Measurements from ENCODE around the gene UBR3.
A peak's percentile ranks its signal among the peaks of the same experiment; 100 is the strongest.
"Not testable (repeated sequence)": the region's sequence is repeated elsewhere in the genome, so short reads cannot be mapped to it uniquely, and the experiment has no call there.

UBR3 gene

GRCh38 chr2:169827272-169828140, at the start of gene UBR3:
Gene UBR3, plus strand, starts transcription at chr2:169827454. Its CDS starts 54 bp downstream, at chr2:169827508.
- Mint-ChIP-seq H3K9me3 (no peaks in the 10 kb centered on the region), H3K27me3 (no peaks in the 10 kb centered on the region), H3K27ac (peak within 1 kb of the TSS; percentile 69), H3K4me1 (peaks cover 63% of the 10 kb centered on the region), H3K36me3 (peaks cover 8% of the 10 kb centered on the region), H3K4me3 (peak within 1 kb of the TSS; percentile 88)
- peak; percentile 96 for ATAC-seq

DNA sequence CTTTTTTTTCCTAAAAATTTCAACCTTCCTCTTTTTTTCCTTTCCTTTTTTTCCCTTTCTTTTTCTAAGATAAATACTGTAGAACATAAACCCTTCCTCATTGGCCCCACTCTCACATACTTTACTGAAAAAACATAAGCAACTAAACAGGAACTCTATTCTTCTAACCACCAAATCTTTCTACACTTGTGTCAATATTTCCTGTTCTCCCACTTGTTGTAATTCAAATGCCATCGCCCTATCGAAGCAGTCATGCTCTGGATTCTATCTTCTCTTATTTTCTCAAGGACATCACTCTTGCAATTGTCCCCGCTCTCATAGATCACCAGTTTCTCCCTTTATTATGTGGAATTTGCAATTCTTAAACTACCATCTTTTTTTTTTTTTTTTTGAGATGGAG, 48.8 kb upstream of the UBR3 start:
- Mint-ChIP-seq H3K27ac (no peak overlapping the region), H3K27me3 (peaks cover 9% of the 10 kb centered on the region), H3K4me3 (no peak overlapping the region), H3K9me3 (no peaks in the 10 kb centered on the region), H3K36me3 (no peaks in the 10 kb centered on the region), H3K4me1 (no peaks in the 10 kb centered on the region)
- no peak for ATAC-seq

DNA sequence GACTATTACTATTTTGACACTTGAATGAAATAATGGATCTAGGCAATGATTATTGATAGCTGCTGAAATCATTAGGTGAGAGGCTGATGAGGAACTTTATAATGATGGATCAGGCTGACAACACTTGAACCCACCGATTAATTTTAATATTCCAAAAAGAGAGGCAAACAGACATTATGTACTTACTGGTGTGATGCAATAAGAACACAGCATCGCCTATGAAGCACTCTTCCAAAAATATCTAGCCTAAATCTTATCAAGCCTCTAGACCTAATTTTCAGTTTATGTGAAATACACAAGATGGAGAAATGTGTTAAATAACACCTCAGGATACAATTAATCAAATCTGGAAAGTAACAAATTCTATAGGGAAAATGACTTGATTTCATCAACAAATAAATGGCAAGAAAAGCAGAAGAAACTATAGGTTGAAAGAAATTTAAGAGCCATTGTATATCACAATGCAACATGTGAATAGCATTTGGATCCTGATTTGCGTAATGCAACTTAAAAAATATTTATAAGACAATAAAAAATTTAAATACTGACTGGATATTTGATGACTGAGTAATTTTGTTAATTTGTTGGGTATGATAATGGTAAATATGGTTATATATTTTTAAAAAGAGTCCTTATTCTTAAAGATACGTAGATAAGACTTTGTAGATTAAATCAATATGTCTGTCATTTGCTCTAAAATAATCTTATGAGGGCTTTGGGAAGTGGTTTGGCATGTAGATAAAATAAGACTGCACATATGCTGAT, 45.8 kb upstream of the UBR3 start:
- no peaks in the 10 kb centered on the region for H3K4me1 Mint-ChIP-seq
- no peak overlapping the region for H3K27ac Mint-ChIP-seq
- H3K4me3 Mint-ChIP-seq: no peak overlapping the region
- H3K36me3 Mint-ChIP-seq: no peaks in the 10 kb centered on the region
- no peak for ATAC-seq
- H3K9me3 Mint-ChIP-seq: no peaks in the 10 kb centered on the region
- H3K27me3 Mint-ChIP-seq: peaks cover 10% of the 10 kb centered on the region

- Mint-ChIP-seq H3K9me3 (no peaks in the 10 kb centered on the region), H3K4me1 (no peaks in the 10 kb centered on the region), H3K27me3 (peaks cover 10% of the 10 kb centered on the region), H3K36me3 (no peaks in the 10 kb centered on the region), H3K4me3 (no peak overlapping the region), H3K27ac (no peak overlapping the region)
- no peak for ATAC-seq
These were observed 44.7 kb upstream of the UBR3 start for GRCh38 chr2:169782513-169782912.

- Mint-ChIP-seq H3K36me3 (no peaks in the 10 kb centered on the region), H3K27me3 (peaks cover 22% of the 10 kb centered on the region), H3K4me3 (no peak overlapping the region), H3K9me3 (no peaks in the 10 kb centered on the region), H3K27ac (no peak overlapping the region), H3K4me1 (peaks cover 8% of the 10 kb centered on the region)
- no peak for ATAC-seq
These were observed 36.7 kb upstream of the UBR3 start for GRCh38 chr2:169790581-169790980.

GRCh38 chr2:169795181-169795580, 32.1 kb upstream of the UBR3 start:
- peaks cover 2% of the 10 kb centered on the region for H3K9me3 Mint-ChIP-seq
- H3K27me3 Mint-ChIP-seq: peaks cover under 1% of the 10 kb centered on the region
- H3K4me1 Mint-ChIP-seq: peaks cover 15% of the 10 kb centered on the region
- ATAC-seq: no peak
- H3K4me3 Mint-ChIP-seq: no peak overlapping the region
- no peak overlapping the region for H3K27ac Mint-ChIP-seq
- H3K36me3 Mint-ChIP-seq: no peaks in the 10 kb centered on the region

GRCh38 chr2:169796441-169796840, 30.8 kb upstream of the UBR3 start:
- Mint-ChIP-seq H3K4me3 (no peak overlapping the region), H3K9me3 (peaks cover 2% of the 10 kb centered on the region)

GRCh38 chr2:169797601-169798000, 29.7 kb upstream of the UBR3 start:
- no peak for ATAC-seq
- no peaks in the 10 kb centered on the region for H3K27me3 Mint-ChIP-seq
- peaks cover 27% of the 10 kb centered on the region for H3K4me1 Mint-ChIP-seq
- H3K27ac Mint-ChIP-seq: peak overlapping the region; percentile 60
- peaks cover 5% of the 10 kb centered on the region for H3K36me3 Mint-ChIP-seq
- H3K4me3 Mint-ChIP-seq: peak overlapping the region; percentile 57
- H3K9me3 Mint-ChIP-seq: peaks cover 2% of the 10 kb centered on the region

More at GRCh38 chr2:169796441-169796840, 30.8 kb upstream of the UBR3 start:
- Mint-ChIP-seq H3K36me3 (no peaks in the 10 kb centered on the region), H3K4me1 (peaks cover 17% of the 10 kb centered on the region), H3K27me3 (no peaks in the 10 kb centered on the region), H3K27ac (no peak overlapping the region)
- no peak for ATAC-seq

GRCh38 chr2:169798397-169798717, 28.9 kb upstream of the UBR3 start:
- peaks cover 2% of the 10 kb centered on the region for H3K9me3 Mint-ChIP-seq
- peaks cover 5% of the 10 kb centered on the region for H3K36me3 Mint-ChIP-seq
- H3K27ac Mint-ChIP-seq: peak overlapping the region; percentile 92
- no peaks in the 10 kb centered on the region for H3K27me3 Mint-ChIP-seq
- H3K4me3 Mint-ChIP-seq: peak overlapping the region; percentile 91
- ATAC-seq: peak; percentile 0
- H3K4me1 Mint-ChIP-seq: peaks cover 29% of the 10 kb centered on the region

GRCh38 chr2:169798718-169799592, 28.3 kb upstream of the UBR3 start, which contains the start of gene SSB:
Gene SSB, plus strand, starts transcription at chr2:169798871. Its CDS starts 2,090 bp downstream, at chr2:169800961.
- H3K27me3 Mint-ChIP-seq: no peaks in the 10 kb centered on the region
- H3K36me3 Mint-ChIP-seq: peaks cover 5% of the 10 kb centered on the region
- ATAC-seq: peak; percentile 99
- H3K4me1 Mint-ChIP-seq: peaks cover 29% of the 10 kb centered on the region
- H3K27ac Mint-ChIP-seq: peak within 1 kb of the TSS; percentile 92
- peak within 1 kb of the TSS; percentile 91 for H3K4me3 Mint-ChIP-seq
- H3K9me3 Mint-ChIP-seq: peaks cover 2% of the 10 kb centered on the region

GRCh38 chr2:169803480-169803879, 23.8 kb upstream of the UBR3 start:
- Mint-ChIP-seq H3K27me3 (no peaks in the 10 kb centered on the region), H3K27ac (no peak overlapping the region), H3K9me3 (no peaks in the 10 kb centered on the region), H3K36me3 (peaks cover 10% of the 10 kb centered on the region), H3K4me3 (no peak overlapping the region), H3K4me1 (peaks cover 24% of the 10 kb centered on the region)
- ATAC-seq: no peak

DNA sequence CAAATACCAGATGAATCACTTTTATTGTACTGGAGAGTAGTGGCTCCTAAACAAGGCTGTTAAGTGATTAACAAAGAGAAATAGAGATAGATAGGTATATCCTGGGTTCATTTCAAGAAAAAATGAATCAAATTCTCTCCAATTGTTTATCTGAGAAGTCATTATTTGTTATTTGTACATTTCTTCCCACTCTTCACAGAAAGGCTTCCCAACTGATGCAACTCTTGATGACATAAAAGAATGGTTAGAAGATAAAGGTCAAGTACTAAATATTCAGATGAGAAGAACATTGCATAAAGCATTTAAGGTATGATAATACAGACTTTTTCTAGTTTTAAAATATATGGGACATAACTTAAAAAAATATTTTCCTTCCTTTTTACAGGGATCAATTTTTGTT, 20.7 kb upstream of the UBR3 start:
- no peak for ATAC-seq
- H3K4me1 Mint-ChIP-seq: peaks cover 11% of the 10 kb centered on the region
- H3K36me3 Mint-ChIP-seq: peaks cover 35% of the 10 kb centered on the region
- no peaks in the 10 kb centered on the region for H3K9me3 Mint-ChIP-seq
- H3K4me3 Mint-ChIP-seq: no peak overlapping the region
- no peaks in the 10 kb centered on the region for H3K27me3 Mint-ChIP-seq
- no peak overlapping the region for H3K27ac Mint-ChIP-seq

GRCh38 chr2:169808221-169808620, 19.0 kb upstream of the UBR3 start:
- Mint-ChIP-seq H3K4me1 (no peaks in the 10 kb centered on the region), H3K27me3 (no peaks in the 10 kb centered on the region), H3K9me3 (no peaks in the 10 kb centered on the region), H3K4me3 (no peak overlapping the region), H3K36me3 (peaks cover 35% of the 10 kb centered on the region), H3K27ac (no peak overlapping the region)
- no peak for ATAC-seq

GRCh38 chr2:169815849-169816248, 11.4 kb upstream of the UBR3 start:
- ATAC-seq: no peak
- no peaks in the 10 kb centered on the region for H3K9me3 Mint-ChIP-seq
- H3K27ac Mint-ChIP-seq: no peak overlapping the region
- no peaks in the 10 kb centered on the region for H3K27me3 Mint-ChIP-seq
- H3K4me1 Mint-ChIP-seq: peaks cover 4% of the 10 kb centered on the region
- no peak overlapping the region for H3K4me3 Mint-ChIP-seq
- peaks cover 46% of the 10 kb centered on the region for H3K36me3 Mint-ChIP-seq

DNA sequence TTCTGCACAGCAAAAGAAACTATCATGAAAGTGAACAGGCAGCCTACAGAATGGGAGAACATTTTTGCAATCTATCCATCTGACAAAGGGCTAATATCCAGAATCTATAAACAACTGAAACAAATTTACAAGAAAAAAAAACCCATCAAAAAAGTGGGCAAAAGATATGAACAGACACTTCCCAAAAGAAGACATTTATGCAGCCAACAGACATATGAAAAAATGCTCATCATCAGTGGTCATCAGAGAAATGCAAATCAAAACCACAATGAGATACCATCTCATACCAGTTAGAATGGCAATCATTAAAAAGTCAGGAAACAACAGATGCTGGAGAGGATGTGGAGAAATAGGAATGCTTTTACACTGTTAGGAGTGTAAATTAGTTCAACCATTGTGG, 10.3 kb upstream of the UBR3 start:
- peaks cover 50% of the 10 kb centered on the region for H3K36me3 Mint-ChIP-seq
- ATAC-seq, H3K27ac Mint-ChIP-seq, H3K27me3 Mint-ChIP-seq, H3K9me3 Mint-ChIP-seq, H3K4me3 Mint-ChIP-seq: not testable (repeated sequence)
- H3K4me1 Mint-ChIP-seq: peaks cover 14% of the 10 kb centered on the region
